HG03175 (cell line): ENCODE measurements around the gene ZNF214.

Source experiments
- ATAC-seq: cut with Tn5 transposase; IDR thresholded peaks from one replicate; pipeline ENCODE4 v1.9.1; 2021; ENCODE audit warnings: mild to moderate bottlenecking, moderate library complexity; ENCODE audit not compliant: unreplicated experiment

The ZNF214 gene

GRCh38 chr11:7020183-7020917, at the start of gene ZNF214, which contains the start of gene NLRP14:
Gene ZNF214, minus strand, starts transcription at chr11:7020346. Its CDS starts 17,511 bp downstream, at chr11:7002835.
Gene NLRP14, plus strand, starts transcription at chr11:7020479. Its CDS starts 18,108 bp downstream, at chr11:7038587.
- no peak for ATAC-seq

GRCh38 chr11:7062534-7062933, 42.4 kb upstream of the ZNF214 start:
- no peak for ATAC-seq

GRCh38 chr11:7060868-7061267, 40.7 kb upstream of the ZNF214 start:
- ATAC-seq: no peak

- ATAC-seq: no peak
These were observed 37.5 kb upstream of the ZNF214 start for GRCh38 chr11:7057641-7058040.

GRCh38 chr11:7056828-7057513, 36.8 kb upstream of the ZNF214 start:
- ATAC-seq: no peak

GRCh38 chr11:7050191-7050590, 30.0 kb upstream of the ZNF214 start:
- no peak for ATAC-seq

- no peak for ATAC-seq
These were observed 26.5 kb upstream of the ZNF214 start for GRCh38 chr11:7046474-7047175.

GRCh38 chr11:7034019-7034418, 13.9 kb upstream of the ZNF214 start:
- ATAC-seq: no peak

GRCh38 chr11:7032692-7033091, 12.5 kb upstream of the ZNF214 start:
- no peak for ATAC-seq

- no peak for ATAC-seq
These were observed 11.3 kb upstream of the ZNF214 start for GRCh38 chr11:7031471-7031871.

- ATAC-seq: no peak
These were observed 10.7 kb upstream of the ZNF214 start for GRCh38 chr11:7030836-7031235.

GRCh38 chr11:7028141-7028540, 8.0 kb upstream of the ZNF214 start:
- ATAC-seq: no peak

GRCh38 chr11:7021318-7021717, 1.2 kb upstream of the ZNF214 start:
- ATAC-seq: no peak

- no peak for ATAC-seq
These were observed 505 bp downstream of the ZNF214 start for GRCh38 chr11:7019500-7020182.

GRCh38 chr11:7016011-7016410, 4.1 kb downstream of the ZNF214 start:
- no peak for ATAC-seq

GRCh38 chr11:7014118-7014517, 6.0 kb downstream of the ZNF214 start:
- ATAC-seq: no peak

GRCh38 chr11:7004482-7004881, 15.7 kb downstream of the ZNF214 start:
- ATAC-seq: no peak

GRCh38 chr11:6995703-6996102, 24.4 kb downstream of the ZNF214 start:
- no peak for ATAC-seq

GRCh38 chr11:6992457-6993417, 27.4 kb downstream of the ZNF214 start:
- ATAC-seq: no peak

- no peak for ATAC-seq
These were observed 28.1 kb downstream of the ZNF214 start for GRCh38 chr11:6992026-6992425.
